HG03060 (cell line): Measurements from ENCODE around the gene SPANXN2.
"Not testable (repeated sequence)": the region's sequence is repeated elsewhere in the genome, so short reads cannot be mapped to it uniquely, and the experiment has no call there.

Experiments used
- ATAC-seq: cut with Tn5 transposase; IDR thresholded peaks from one replicate; pipeline ENCODE4 v1.9.1; 2021; ENCODE audit warnings: low read depth, moderate number of reproducible peaks; ENCODE audit not compliant: unreplicated experiment

SPANXN2 gene, protein sequence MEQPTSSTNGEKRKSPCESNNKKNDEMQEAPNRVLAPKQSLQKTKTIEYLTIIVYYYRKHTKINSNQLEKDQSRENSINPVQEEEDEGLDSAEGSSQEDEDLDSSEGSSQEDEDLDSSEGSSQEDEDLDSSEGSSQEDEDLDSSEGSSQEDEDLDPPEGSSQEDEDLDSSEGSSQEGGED

DNA sequence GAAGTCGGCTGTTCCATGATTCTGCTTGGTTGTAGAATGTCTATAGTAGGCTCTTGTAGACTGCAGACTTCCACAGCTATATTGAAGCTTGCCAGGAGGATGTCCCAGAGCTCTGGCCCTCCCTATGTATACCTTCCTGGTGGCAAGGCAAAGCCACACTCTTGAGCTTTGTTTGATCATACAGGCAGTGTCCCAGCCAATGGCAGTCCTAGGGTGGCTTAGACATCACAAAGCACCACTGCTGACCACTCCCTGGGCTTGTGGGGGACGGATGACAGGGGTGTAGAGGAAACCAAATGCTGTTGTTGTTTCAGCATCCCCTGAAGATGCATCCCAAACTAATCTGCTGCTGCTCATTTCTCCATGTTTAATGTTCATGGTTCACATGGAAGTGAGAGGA, at the start of gene SPANXN2:
SPANXN2 (minus strand) TSS at position 101 of the 400 bp plus-strand sequence; CDS start at position 17, 84 bp downstream.
- ATAC-seq: not testable (repeated sequence)

GRCh38 chrX:143768976-143769375, 48.4 kb upstream of the SPANXN2 start:
- no peak for ATAC-seq

- not testable (repeated sequence) for ATAC-seq
Observed at GRCh38 chrX:143767789-143768188, 47.2 kb upstream of the SPANXN2 start.

- ATAC-seq: no peak
Observed at GRCh38 chrX:143757887-143758286, 37.3 kb upstream of the SPANXN2 start.

DNA sequence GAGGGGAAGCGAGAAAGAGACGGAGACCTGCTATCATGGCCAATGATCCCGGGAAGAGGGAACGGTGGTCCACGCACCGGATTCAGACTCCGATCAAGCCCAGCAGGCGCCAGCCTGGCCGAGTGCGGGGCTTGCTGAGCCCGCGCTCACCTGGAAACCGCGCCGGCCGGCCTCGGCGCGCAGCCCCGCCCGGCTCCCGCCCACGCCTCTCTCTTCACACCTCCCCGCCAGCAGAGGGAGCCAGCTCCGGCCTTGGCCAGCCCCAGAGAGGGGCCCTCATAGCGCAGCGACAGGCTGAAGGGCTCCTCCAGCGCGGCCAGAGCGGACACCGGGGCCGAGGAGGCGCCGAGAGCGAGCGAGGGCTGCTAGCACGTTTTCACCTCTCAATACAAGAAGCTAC, 36.8 kb upstream of the SPANXN2 start:
- no peak for ATAC-seq

GRCh38 chrX:143754183-143754582, 33.6 kb upstream of the SPANXN2 start:
- ATAC-seq: no peak

GRCh38 chrX:143733866-143734265, 13.3 kb upstream of the SPANXN2 start:
- ATAC-seq: no peak

- no peak for ATAC-seq
Observed at GRCh38 chrX:143726296-143726695, 5.7 kb upstream of the SPANXN2 start.

- no peak for ATAC-seq
Observed at GRCh38 chrX:143701460-143701859, 19.1 kb downstream of the SPANXN2 start.

- no peak for ATAC-seq
Observed at GRCh38 chrX:143694885-143695284, 25.7 kb downstream of the SPANXN2 start.

DNA sequence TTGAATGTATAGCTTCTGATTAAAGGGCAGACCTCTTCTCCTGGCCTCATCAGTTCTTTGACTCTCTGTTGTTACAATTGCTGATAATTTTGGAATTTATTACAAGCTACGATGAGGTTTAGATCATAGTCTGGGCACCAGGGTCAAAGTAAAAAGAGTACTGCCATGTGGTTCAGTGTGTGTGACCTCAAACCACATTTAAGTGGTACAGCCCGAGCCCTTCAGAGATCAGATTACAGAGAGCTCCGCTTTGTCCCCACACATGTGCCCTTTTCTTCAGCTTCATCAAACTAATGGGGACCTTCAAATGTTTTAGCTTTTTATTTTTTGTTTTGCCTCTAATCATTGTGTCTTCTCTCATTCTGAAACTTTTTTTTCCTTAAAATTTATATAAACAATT, 37.1 kb downstream of the SPANXN2 start:
- no peak for ATAC-seq

- ATAC-seq: no peak
Observed at GRCh38 chrX:143674926-143675325, 45.6 kb downstream of the SPANXN2 start.

- no peak for ATAC-seq
Observed at GRCh38 chrX:143669395-143669794, 51.2 kb downstream of the SPANXN2 start.

- ATAC-seq: no peak
Observed at GRCh38 chrX:143664302-143664701, 56.2 kb downstream of the SPANXN2 start.

- ATAC-seq: no peak
Observed at GRCh38 chrX:143663755-143664154, 56.8 kb downstream of the SPANXN2 start.
